NCI-H1436 treated with DMSO at 0.1 percent for 48 hours (cell line): ENCODE measurements around the gene EDC4.
A peak's percentile ranks its signal among the peaks of the same experiment; 100 is the strongest.
"Not testable (repeated sequence)": the region's sequence is repeated elsewhere in the genome, so short reads cannot be mapped to it uniquely, and the experiment has no call there.

ENCODE experiments used
- DNase-seq: peaks from one replicate; lab custom pipeline; 2025; lab: John Stamatoyannopoulos, UW

The EDC4 gene

DNA sequence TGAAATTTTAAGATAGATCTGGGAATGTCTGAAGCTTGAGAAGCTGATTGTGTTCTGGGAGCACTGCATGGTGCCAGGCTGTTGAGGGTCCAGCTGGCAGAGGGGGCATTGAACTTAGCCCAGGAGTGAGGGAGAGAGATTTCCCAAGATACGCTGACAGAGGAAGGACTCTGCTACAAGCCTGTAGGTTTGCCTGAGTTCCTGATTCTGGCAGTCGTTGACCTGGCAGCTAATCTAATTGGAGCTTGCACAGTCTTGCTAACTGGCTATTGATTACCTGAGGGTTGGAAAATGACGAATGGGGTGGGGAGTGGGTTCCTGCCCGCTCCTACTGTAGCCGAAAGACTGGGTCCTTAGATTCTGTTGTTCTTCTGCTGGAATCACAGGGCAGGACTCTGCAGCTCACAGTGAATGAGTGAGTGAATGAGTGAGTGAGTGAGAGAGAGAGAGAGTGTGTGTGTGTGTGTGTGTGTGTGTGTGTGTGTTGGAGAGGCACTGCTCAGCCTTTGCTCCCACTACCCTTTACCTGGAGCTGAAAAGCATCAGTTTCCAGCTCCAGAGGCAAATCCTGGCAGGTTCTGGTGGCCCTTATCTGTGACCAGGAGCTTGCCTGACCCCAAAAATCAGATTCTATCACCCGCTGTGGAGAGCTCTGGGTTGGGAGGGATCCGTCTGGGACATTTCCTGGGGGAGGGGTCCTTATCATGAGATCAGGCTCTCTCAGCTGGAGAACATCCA lies 42.1 kb downstream of the EDC4 start:
- no peak for DNase-seq

DNA sequence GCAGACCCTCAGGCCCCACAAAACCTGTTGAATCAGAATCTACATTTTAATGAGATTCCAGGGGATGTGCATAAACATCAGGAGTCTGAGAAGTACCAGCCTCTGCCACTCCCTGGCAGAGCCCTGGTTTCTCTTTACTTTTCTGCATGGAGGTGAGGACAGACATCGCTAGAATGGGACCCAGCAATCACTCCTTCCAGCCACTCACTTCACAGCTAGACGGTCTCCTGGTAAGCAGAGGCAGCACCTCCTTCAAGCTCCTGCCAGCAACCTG lies 42.6 kb downstream of the EDC4 start:
- not testable (repeated sequence) for DNase-seq

DNA sequence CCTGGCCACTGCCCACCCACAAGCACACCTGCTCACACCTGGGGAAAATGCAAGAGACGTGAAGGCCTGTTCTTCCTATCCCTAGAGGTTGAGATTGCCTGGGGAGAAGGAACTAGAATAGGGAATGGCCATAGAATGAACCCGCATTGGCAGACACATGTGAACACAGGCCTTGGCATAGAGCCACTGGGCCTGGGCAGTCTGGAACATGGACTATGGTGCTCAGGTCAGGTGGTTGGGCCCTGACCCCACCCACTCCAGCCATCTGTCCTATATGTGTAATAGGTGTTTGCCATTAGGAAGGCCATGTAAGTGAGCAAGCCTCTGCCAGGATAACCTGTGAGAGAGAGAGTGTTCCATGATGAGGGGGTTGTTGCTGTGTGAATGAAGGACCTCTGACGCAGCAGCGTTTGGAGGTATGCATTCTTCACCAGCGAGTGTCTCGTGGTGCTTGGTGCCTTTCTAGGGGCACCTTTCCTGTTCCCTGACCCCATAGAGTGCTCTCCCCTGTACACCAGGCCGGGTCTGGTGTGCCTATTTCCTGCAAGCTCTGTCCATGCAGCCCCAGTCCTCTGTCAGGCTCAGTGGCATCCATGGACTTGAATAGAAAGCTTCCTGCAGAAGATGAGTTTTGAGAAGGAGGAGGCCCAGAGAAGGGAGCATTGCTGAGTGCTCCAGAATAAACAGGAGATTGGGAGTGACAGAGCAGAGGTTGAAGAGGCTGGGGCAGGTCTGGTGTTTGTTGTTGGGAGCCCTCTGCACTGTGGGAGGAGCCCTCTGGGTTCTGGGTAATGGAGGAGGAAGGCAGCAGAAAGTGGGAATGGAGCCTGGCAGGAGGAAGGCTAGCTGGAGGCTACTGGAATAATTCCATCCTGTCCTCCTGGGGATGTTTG lies 43.2 kb downstream of the EDC4 start:
- no peak for DNase-seq

DNA sequence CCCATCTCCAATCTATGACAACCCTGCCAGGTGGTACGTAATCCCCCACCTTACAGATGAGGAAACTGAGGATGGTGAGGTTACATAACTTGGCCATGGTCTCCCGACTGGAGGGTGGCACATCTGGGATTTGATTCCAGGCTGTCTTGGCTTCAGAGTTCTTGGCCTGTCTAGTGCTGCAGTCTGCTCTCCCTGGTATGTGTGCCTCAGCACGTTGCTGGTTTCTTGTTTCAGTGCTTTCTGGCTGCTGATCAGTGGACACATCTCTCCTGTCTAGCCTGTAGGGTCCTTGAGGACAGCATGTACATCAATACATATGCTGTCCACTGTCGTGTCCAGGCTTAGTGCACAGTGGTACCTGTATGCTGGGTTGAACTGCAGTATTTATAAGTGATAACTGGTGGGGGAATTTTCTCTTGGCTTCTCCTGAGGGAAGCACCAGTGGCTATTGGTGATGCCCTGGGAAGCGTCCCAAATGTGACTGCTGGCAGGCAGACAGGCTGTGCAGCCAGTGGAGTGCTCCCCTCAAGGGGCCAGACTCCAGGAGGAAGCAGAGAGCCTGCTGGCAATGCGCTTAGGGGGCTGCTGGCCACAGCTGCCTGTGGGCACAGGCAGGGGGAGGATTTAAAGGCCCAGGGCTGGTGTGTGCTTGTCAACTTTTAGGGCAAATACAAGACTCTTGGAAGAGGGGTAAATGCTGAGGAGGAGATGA lies 44.4 kb downstream of the EDC4 start:
- no peak for DNase-seq

DNA sequence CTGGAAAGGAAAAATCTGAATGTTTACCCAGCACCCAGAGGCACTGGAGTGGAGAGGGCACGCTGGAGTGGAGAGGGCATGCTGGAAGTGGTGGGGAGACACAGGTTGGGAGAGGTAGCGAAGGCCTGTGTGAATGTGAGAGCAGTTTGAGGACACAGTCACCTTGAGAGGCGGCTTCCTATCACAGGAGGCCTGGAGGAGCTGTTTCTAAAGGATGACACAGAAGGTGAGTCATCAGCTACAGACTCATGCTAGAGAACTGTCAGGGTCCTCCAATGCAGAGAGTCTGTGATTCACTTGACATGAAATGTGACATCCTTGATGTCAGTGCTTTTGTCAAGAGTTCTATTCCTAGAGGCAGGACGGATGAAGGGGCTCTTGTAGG lies 45.0 kb downstream of the EDC4 start:
- no peak for DNase-seq

DNA sequence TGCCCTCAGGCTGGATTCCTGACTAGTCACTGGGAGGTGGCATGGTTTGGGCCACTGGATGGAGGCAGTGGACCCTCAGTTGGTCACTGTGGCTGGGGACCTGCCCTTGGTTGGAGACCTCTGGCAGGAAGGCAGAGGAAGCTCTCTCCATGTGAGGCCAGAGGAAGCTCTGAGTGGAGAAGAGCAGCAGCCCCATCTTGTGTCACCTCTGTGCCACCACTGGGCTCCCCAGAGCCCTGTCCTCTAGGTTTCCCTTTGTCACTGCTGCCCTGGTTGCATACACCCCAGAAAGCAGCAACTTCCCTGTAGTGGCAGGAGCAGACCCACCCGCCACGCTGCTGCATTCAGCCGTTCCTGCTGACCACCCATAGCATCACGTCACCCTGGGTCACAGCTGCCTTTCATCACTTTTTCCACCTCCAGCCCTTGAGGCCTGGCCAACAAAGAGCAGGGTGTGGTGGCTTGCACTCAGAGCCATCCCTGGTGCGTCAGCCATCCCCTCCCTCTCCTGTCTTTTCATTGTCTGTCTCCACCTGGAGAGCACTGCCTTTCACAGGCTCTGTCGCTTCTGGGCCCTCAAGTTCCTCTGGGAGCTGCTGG lies 46.9 kb downstream of the EDC4 start:
- DNase-seq: no peak

DNA sequence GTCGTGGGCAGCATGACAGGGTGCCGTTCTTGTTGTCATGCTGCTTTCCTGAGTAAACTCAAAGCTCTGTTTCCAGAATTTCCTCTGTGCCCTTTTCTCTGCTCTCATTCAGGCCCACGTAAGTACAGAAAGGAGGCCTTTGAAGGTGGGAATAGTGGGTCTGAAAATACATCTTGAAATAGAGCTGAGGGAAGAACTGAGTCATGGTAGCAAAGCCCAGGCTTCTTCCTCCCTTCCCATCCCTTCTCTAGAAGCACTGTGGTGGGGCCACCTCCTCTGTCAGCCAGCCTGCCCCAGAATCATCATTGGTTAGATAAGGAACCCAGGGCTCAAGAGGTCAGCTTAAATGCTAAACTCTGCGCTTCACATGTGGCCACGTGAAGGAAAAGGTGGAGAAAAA lies 49.4 kb downstream of the EDC4 start:
- DNase-seq: no peak

DNA sequence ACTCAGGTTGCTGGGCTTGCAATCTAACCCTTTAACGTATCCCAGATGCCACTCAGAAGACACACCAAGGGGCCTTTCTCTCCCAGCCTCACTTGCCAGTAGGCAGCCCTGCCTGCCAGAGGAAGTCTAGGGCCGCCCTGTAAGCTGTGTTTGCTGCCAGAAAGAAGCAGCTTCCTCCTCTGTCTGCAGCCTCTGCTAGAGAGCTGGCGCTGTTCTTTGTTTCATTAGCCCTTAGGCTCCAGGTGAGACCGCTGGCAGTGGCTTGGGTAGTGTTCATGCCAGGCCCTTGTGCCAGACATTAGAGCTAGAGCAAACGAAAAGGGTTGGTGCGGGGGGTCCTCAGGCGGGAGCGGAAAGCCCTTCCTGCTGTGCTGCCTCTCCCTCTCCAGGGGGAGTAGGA lies 49.9 kb downstream of the EDC4 start:
- DNase-seq: no peak

DNA sequence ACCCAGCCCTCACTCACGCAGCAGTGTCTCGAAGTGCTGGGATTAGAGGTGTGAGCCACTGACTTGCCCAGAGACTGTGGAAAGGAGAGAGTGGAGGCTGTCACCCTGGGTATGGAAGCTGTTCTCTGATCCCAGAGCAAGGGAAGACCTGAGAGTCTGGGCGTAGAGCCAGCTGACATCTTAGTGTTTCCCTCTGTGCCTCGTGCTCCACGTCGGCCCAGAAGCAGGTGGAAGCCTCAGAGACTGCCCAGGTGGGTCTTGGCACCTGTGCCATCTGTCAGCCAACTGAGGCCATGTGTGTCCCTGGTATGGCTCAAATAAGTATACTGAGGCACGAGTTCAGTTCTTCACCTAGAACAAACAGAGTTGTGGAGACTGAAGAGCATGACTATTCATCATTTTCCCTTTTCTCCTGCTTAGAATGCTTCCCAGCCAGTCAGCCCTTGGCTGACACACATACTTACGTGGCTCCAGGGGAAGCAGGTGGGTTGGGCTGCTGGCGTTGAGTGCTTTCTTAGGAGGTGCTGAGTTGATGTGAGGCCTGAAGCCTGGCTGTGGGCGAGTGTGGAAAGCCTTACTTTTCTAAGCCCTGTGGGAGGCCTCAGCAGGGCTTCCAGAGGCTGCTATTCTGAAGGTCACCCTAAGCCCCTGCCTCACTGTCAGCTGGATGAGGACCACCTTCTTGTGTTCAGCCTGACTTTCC lies 50.7 kb downstream of the EDC4 start:
- DNase-seq: no peak

DNA sequence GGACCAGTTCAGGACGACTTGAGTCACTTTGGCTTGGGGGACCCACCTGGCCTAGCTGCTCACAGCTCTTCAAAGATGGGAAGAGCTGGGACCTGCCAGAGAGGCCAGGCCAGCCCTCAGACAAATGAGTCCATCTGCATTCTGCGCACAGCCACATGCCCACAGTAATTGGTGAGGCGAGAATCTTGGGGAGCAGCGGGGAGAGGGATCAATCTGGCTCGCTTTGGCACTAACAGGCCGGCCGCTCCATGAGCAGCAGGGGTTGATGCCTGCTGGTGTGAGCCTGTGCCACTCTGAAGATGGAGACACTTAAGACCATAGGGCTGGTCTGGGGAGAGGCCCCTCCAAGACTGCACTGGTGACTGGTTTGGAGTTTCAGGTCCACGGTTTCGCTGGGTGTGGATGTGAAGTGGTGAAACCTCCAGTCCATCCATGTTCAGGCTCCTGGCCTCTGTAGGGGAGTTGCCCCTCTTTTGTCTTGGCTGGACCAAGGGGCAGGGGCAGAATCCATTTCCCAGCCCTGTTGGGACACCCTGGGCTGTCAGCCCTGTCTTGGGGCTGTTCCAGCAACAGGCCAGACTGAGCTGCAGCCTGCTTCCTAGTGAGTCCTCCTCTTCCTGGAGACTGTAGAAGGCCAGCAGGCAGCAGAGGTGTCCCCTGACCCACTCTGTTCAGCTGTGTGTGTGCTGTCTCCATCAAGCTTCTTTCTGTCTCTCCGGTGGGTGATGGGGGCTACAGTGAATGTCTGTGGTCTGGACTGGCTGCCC lies 51.5 kb downstream of the EDC4 start:
- no peak for DNase-seq

DNA sequence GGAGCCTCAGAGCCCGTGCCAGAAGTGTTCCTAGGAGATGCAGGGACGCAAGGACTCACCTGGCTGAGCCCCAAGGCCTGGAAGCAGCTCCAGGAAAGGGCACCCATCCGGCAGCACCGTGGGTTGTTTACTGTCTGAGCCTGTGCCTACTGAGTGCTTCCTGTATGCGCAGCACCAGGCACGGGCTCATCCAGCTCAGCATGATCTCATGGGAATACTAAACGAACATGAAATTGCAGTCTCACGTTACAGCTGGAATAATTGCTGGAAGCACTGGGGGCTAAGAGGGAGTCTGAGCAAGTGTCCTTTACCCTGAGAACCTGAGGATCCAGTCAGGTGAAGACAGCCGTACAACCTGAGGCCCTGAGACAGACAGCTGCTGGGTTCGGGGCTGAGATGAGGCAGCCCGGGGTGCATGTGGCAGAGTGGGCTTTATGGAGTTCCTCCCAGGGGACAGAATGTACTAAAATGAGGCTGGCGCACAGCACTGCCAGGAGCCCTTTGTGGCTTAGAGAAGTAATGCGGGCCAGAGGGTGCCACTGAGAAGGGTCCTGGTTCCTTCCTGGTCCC lies 53.4 kb downstream of the EDC4 start:
- peak; percentile 67 for DNase-seq

DNA sequence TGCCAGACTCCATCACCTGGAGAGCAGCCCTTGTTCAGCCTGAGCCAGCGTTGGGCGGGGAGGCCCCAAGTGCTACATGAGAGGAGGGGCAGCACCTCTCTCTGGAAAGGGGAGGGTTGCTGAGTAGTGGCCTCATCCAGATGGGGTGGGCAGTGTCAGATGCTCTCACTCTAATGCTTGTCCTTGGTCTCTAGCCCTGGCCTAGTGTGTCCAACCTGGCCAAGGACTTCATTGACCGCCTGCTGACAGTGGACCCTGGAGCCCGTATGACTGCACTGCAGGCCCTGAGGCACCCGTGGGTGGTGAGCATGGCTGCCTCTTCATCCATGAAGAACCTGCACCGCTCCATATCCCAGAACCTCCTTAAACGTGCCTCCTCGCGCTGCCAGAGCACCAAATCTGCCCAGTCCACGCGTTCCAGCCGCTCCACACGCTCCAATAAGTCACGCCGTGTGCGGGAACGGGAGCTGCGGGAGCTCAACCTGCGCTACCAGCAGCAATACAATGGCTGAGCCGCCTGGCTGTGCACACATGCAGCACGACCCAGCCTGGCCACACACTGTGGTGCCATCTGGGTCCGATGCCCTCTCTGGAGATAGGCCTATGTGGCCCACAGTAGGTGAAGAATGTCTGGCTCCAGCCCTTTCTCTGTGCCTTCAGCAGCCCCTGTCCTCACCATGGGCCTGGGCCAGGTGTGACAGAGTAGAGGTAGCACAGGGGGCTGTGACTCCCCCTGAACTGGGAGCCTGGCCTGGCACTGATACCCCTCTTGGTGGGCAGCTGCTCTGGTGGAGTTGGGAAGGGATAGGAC lies 54.5 kb downstream of the EDC4 start:
- no peak for DNase-seq

DNA sequence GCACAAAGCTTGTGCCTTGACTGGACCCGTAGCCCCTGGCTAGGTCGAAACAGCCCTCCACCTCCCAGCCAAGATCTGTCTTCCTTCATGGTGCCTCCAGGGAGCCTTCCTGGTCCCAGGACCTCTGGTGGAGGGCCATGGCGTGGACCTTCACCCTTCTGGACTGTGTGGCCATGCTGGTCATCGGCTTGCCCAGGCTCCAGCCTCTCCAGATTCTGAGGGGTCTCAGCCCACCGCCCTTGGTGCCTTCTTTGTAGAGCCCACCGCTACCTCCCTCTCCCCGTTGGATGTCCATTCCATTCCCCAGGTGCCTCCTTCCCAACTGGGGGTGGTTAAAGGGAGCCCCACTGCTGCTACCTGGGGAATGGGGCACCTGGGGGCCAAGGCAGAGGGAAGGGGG lies 55.3 kb downstream of the EDC4 start:
- DNase-seq: no peak

DNA sequence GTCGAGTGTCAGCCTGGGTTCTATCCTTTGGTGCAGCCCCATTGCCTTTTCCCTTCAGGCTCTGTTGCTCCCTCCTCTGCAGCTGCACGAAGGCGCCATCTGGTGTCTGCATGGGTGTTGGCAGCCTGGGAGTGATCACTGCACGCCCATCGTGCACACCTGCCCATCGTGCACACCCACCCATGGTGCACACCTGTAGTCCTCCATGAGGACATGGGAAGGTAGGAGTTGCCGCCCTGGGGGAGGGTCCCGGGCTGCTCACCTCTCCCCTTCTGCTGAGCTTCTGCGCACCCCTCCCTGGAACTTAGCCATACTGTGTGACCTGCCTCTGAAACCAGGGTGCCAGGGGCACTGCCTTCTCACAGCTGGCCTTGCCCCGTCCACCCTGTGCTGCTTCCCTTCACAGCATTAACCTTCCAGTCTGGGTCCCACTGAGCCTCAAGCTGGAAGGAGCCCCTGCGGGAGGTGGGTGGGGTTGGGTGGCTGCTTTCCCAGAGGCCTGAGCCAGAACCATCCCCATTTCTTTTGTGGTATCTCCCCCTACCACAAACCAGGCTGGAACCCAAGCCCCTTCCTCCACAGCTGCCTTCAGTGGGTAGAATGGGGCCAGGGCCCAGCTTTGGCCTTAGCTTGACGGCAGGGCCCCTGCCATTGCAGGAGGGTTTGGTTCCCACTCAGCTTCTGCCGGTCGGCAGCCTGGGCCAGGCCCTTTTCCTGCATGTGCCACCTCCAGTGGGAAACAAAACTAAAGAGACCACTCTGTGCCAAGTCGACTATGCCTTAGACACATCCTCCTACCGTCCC lies 55.9 kb downstream of the EDC4 start:
- DNase-seq: no peak

DNA sequence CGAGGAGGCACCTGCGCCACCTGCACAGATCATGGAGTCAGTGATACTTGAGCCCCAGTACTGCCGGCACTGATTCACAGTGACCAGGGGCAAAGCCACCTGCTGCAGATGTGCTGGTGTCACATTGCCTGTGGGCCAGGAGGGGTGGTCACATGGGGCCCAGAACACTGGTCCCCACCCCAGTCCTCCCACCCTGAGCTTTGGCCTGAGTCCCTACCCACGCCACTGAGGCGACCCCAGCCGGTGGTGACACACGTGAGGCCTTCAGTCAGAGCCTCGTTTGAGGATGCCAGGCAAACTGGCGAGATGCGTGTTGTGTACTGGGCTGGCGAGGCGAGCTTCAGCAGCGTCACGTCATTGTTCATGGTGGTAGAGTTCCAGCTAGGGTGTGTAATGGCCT lies 57.3 kb downstream of the EDC4 start:
- no peak for DNase-seq

DNA sequence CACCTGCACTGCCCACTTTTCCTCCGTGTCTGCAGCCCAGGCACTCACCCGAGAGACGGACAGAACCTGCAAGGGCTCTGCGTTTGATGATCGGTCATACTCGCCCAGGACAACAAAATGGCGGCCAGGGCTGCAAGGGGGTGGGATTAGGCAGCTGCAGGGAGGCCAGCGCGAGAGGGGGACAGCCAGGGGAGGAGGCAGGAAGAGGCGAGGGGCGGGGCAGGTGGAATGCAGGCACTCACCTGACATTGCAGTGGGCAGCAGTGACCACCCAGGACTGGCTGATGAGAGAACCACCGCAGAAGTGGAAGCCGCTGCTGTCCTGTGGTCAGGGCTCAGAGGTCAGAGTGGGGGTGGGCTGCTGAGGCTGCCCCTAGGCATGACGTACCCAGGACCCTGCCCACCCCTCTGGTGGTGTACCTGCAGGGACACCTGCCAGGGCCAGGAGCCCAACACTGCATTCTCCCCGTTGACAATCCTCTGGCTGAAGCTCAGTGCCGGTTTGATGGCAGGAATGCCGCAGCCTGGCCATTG lies 57.9 kb downstream of the EDC4 start:
- no peak for DNase-seq
